ENCODE data around the gene INPP5B. TPM values are rescaled to one million over a fixed set of nuclear protein-coding genes. Genes with fewer than 3 reads are reported as not detected.

The INPP5B gene
- total and polyA plus RNA-seq, 2 of the 13 experiments (the other 11 are each of a cell fraction or from before 2014, with no cell fraction given), result 9.0 to 9.8 TPM

DNA sequence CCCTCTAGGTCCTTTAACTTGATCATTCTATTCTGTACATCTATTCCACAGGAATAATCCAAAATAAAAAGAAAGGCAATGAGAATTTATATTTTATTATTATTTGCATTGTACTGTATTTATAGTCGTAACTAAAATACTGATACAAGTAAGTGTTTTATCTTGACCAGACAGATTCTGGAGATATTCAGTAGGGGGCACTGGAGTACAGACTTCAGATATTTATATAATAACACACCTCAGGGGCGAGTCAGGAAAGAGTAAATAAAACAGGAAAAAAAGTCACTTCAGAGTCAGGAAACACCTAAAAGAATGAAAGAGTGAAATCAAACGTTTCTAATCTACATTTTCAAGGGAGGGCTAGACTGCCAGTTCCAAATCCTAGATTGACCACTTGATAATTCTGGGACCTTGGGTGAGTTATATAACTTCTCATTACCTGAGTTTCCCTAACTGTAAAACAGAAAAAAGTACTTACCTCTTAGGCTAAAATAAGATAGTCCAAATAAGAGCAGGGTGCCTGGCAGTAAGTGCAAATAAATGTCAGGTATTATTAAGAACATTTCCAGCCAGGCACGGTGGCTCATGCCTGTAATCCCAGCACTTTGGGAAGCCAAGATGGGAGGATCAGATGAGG is 56.4 kb downstream of the INPP5B start (continued):
- no peak for TF ChIP-seq ZFP41 (CRISPR knock-in tag; IDR thresholded peaks at IDR 0.05; ENCODE audit: borderline replicate concordance)
- TF ChIP-seq ZNF101 (CRISPR knock-in tag; IDR thresholded peaks at IDR 0.05; ENCODE audit: borderline replicate concordance, low read depth), result no peak
- TF ChIP-seq HMGA1 (CRISPR knock-in tag; conservative IDR thresholded peaks at IDR 0.05), result no peak
- no peak for TF ChIP-seq FIP1L1 (IDR thresholded peaks at IDR 0.05; ENCODE audit: borderline replicate concordance, insufficient read depth, low read depth, low read length)
- no peak for TF ChIP-seq ZNF549 (CRISPR knock-in tag; IDR thresholded peaks at IDR 0.05)
- no peak for TF ChIP-seq SIX1 (CRISPR knock-in tag; IDR thresholded peaks at IDR 0.05; ENCODE audit: borderline replicate concordance)
- TF ChIP-seq, protein P1, sequence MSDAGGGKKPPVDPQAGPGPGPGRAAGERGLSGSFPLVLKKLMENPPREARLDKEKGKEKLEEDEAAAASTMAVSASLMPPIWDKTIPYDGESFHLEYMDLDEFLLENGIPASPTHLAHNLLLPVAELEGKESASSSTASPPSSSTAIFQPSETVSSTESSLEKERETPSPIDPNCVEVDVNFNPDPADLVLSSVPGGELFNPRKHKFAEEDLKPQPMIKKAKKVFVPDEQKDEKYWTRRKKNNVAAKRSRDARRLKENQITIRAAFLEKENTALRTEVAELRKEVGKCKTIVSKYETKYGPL (CRISPR knock-in tag; IDR thresholded peaks at IDR 0.05), result peak; percentile 90
- TF ChIP-seq, protein P2, sequence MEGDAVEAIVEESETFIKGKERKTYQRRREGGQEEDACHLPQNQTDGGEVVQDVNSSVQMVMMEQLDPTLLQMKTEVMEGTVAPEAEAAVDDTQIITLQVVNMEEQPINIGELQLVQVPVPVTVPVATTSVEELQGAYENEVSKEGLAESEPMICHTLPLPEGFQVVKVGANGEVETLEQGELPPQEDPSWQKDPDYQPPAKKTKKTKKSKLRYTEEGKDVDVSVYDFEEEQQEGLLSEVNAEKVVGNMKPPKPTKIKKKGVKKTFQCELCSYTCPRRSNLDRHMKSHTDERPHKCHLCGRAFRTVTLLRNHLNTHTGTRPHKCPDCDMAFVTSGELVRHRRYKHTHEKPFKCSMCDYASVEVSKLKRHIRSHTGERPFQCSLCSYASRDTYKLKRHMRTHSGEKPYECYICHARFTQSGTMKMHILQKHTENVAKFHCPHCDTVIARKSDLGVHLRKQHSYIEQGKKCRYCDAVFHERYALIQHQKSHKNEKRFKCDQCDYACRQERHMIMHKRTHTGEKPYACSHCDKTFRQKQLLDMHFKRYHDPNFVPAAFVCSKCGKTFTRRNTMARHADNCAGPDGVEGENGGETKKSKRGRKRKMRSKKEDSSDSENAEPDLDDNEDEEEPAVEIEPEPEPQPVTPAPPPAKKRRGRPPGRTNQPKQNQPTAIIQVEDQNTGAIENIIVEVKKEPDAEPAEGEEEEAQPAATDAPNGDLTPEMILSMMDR (CRISPR knock-in tag; IDR thresholded peaks at IDR 0.05), result peak; percentile 59
- no peak for TF ChIP-seq RFX1 (IDR thresholded peaks at IDR 0.05)
- no peak for TF ChIP-seq ZNF569 (CRISPR knock-in tag; IDR thresholded peaks at IDR 0.05; ENCODE audit: borderline replicate concordance)
- TF ChIP-seq PCBP2 (optimal IDR thresholded peaks at IDR 0.05; ENCODE audit: low read depth, low read length, poor library complexity, severe bottlenecking), result no peak
- TF ChIP-seq, protein P3, sequence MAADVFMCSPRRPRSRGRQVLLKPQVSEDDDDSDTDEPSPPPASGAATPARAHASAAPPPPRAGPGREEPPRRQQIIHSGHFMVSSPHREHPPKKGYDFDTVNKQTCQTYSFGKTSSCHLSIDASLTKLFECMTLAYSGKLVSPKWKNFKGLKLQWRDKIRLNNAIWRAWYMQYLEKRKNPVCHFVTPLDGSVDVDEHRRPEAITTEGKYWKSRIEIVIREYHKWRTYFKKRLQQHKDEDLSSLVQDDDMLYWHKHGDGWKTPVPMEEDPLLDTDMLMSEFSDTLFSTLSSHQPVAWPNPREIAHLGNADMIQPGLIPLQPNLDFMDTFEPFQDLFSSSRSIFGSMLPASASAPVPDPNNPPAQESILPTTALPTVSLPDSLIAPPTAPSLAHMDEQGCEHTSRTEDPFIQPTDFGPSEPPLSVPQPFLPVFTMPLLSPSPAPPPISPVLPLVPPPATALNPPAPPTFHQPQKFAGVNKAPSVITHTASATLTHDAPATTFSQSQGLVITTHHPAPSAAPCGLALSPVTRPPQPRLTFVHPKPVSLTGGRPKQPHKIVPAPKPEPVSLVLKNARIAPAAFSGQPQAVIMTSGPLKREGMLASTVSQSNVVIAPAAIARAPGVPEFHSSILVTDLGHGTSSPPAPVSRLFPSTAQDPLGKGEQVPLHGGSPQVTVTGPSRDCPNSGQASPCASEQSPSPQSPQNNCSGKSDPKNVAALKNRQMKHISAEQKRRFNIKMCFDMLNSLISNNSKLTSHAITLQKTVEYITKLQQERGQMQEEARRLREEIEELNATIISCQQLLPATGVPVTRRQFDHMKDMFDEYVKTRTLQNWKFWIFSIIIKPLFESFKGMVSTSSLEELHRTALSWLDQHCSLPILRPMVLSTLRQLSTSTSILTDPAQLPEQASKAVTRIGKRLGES (CRISPR knock-in tag; IDR thresholded peaks at IDR 0.05; ENCODE audit: borderline replicate concordance), result no peak
- no peak for TF ChIP-seq KAT7 (CRISPR knock-in tag; IDR thresholded peaks at IDR 0.05; ENCODE audit: borderline replicate concordance)
- no peak for TF ChIP-seq HDAC1 (CRISPR knock-in tag; IDR thresholded peaks at IDR 0.05)
- no peak for TF ChIP-seq ZNF792 (CRISPR knock-in tag; IDR thresholded peaks at IDR 0.05)
- no peak for TF ChIP-seq MXD3 (CRISPR knock-in tag; IDR thresholded peaks at IDR 0.05)
- peak; percentile 72 for TF ChIP-seq STAG1 (CRISPR knock-in tag; IDR thresholded peaks at IDR 0.05)
- no peak for TF ChIP-seq ZNF747 (CRISPR knock-in tag; IDR thresholded peaks at IDR 0.05; ENCODE audit: borderline replicate concordance)
- no peak for TF ChIP-seq HES4 (CRISPR knock-in tag; IDR thresholded peaks at IDR 0.05; ENCODE audit: borderline replicate concordance)
- TF ChIP-seq ZNF563 (CRISPR knock-in tag; IDR thresholded peaks at IDR 0.05), result no peak
- TF ChIP-seq RXRB (CRISPR knock-in tag; IDR thresholded peaks at IDR 0.05; ENCODE audit: borderline replicate concordance), result peak; percentile 21; the same call in 1 of the 2 replicates
- TF ChIP-seq TP53 (CRISPR knock-in tag; conservative IDR thresholded peaks at IDR 0.05), result no peak
- no peak for TF ChIP-seq FOXA3 (CRISPR knock-in tag; IDR thresholded peaks at IDR 0.05)
